PFSK-1 (cell line): Measurements from ENCODE around the gene NFATC4.
A peak's percentile ranks its signal among the peaks of the same experiment; 100 is the strongest.

Source experiments
- FOXP2 ChIP-seq: optimal IDR thresholded peaks from 2 replicates; pipeline ENCODE3; 2011; ENCODE audit warnings: borderline replicate concordance, control low read depth, inconsistent platforms; ENCODE audit not compliant: insufficient read depth; ENCODE audit errors: extremely low read length, extremely low read depth
- POLR2AphosphoS5 ChIP-seq: IDR thresholded peaks from 2 replicates; pipeline ENCODE4 v1.6.1; 2012; ENCODE audit warnings: low read depth, mild to moderate bottlenecking, control low read depth, low read length, moderate library complexity
- REST ChIP-seq, 2 experiments: IDR thresholded peaks; 2 replicates each; pipeline versions ENCODE4 v1.6.1 to v1.8.0; 2011 to 2012; ENCODE audit warnings: low read depth in 2 of 2, low read length in 2 of 2, control low read depth in 1 of 2, inconsistent platforms in 1 of 2, mild to moderate bottlenecking in 1 of 2, moderate library complexity in 1 of 2; ENCODE audit not compliant: insufficient read depth in 1 of 2
- SIN3A ChIP-seq: IDR thresholded peaks from 2 replicates; pipeline ENCODE4 v1.6.1; 2012; ENCODE audit warnings: mild to moderate bottlenecking, low read length, moderate library complexity, borderline replicate concordance; ENCODE audit not compliant: insufficient read depth
- TAF1 ChIP-seq: IDR thresholded peaks from 2 replicates; pipeline ENCODE4 v1.6.1; 2012; ENCODE audit warnings: low read length, control low read depth, borderline replicate concordance; ENCODE audit not compliant: insufficient read depth

NFATC4 gene

GRCh38 chr14:24388474-24389179 is 20.6 kb downstream of the NFATC4 start:
- TF ChIP-seq TAF1 (no peak), FOXP2 (no peak), POLR2AphosphoS5 (no peak), SIN3A (no peak), REST (IDR thresholded peaks at IDR 0.05; ENCODE audit: insufficient read depth in 1 of 2, low read depth in 2 of 2, low read length in 2 of 2) (no peak)

GRCh38 chr14:24389226-24389848 is 21.4 kb downstream of the NFATC4 start:
- no peak for TF ChIP-seq SIN3A
- TF ChIP-seq POLR2AphosphoS5 = peak; percentile 35; the same call in 1 of the 2 replicates

- no peak for TF ChIP-seq REST (IDR thresholded peaks at IDR 0.05; ENCODE audit: insufficient read depth in 1 of 2, low read depth in 2 of 2, low read length in 2 of 2)
Measured at GRCh38 chr14:24390701-24391468, 22.9 kb downstream of the NFATC4 start.

- TF ChIP-seq SIN3A (no peak), FOXP2 (no peak), REST (IDR thresholded peaks at IDR 0.05; ENCODE audit: insufficient read depth in 1 of 2, low read depth in 2 of 2, low read length in 2 of 2) (no peak), POLR2AphosphoS5 (no peak), TAF1 (no peak)
Measured at GRCh38 chr14:24392325-24393091, 24.5 kb downstream of the NFATC4 start.

GRCh38 chr14:24394275-24394674 is 26.3 kb downstream of the NFATC4 start:
- TF ChIP-seq TAF1 = no peak
- TF ChIP-seq POLR2AphosphoS5 = no peak
- TF ChIP-seq SIN3A = no peak
- TF ChIP-seq REST (IDR thresholded peaks at IDR 0.05; ENCODE audit: insufficient read depth in 1 of 2, low read depth in 2 of 2, low read length in 2 of 2) = no peak
- no peak for TF ChIP-seq FOXP2
